Measurements from ENCODE around the gene C3. TPM values are rescaled to one million over a fixed set of nuclear protein-coding genes. Genes with fewer than 3 reads are reported as not detected.
A peak's percentile ranks its signal among the peaks of the same experiment; 100 is the strongest.

Gene C3
- total and polyA plus RNA-seq, 2 of the 13 experiments (the other 11 are each of a cell fraction or from before 2014, with no cell fraction given): 1,455 to 6,272 TPM

GRCh38 chr19:6737873-6738786 lies 17.7 kb upstream of the C3 start (continued):
- TF ChIP-seq ZFX (CRISPR knock-in tag; IDR thresholded peaks at IDR 0.05; ENCODE audit: low read depth): peak; percentile 49; the same call in 1 of the 2 replicates
- peak; percentile 65 for TF ChIP-seq BORCS8-MEF2B (CRISPR knock-in tag; IDR thresholded peaks at IDR 0.05)
- TF ChIP-seq MAZ (IDR thresholded peaks at IDR 0.05; ENCODE audit: borderline replicate concordance, low read depth, low read length): 0 out of 2 replicates have a peak, but pooled peaks have one; percentile 16
- no peak for TF ChIP-seq MAZ (CRISPR knock-in tag; IDR thresholded peaks at IDR 0.05; ENCODE audit: low read depth)
- TF ChIP-seq XRCC5 (optimal IDR thresholded peaks at IDR 0.05; ENCODE audit: low read length): peak; percentile 75
- peak; percentile 90 for TF ChIP-seq HNF4A (CRISPR knock-in tag; IDR thresholded peaks at IDR 0.05)
- peak; percentile 45; the same call in 1 of the 2 replicates for TF ChIP-seq ZNF891 (CRISPR knock-in tag; IDR thresholded peaks at IDR 0.05)
- TF ChIP-seq SRF (IDR thresholded peaks at IDR 0.05; ENCODE audit: low read depth, low read length): 0 out of 2 replicates have a peak, but pooled peaks have one; percentile 47
- no peak for TF ChIP-seq KLF11 (CRISPR knock-in tag; IDR thresholded peaks at IDR 0.05)
- TF ChIP-seq MTA1 (CRISPR knock-in tag; IDR thresholded peaks at IDR 0.05; ENCODE audit: borderline replicate concordance): 0 out of 2 replicates have a peak, but pooled peaks have one; percentile 18
- 0 out of 2 replicates have a peak, but pooled peaks have one; percentile 12 for TF ChIP-seq HOMEZ (CRISPR knock-in tag; IDR thresholded peaks at IDR 0.05; ENCODE audit: low read depth)
- TF ChIP-seq MYNN (CRISPR knock-in tag; IDR thresholded peaks at IDR 0.05; ENCODE audit: low read depth): 0 out of 2 replicates have a peak, but pooled peaks have one; percentile 41
- peak; percentile 62 for TF ChIP-seq GABPA (IDR thresholded peaks at IDR 0.05; ENCODE audit: low read depth, low read length)
- TF ChIP-seq GABPA (CRISPR knock-in tag; IDR thresholded peaks at IDR 0.05; ENCODE audit: low read depth): peak; percentile 98
- TF ChIP-seq ZNF788 (CRISPR knock-in tag; IDR thresholded peaks at IDR 0.05; ENCODE audit: borderline replicate concordance): peak; percentile 16; the same call in 1 of the 2 replicates
- TF ChIP-seq PHF20 (CRISPR knock-in tag; IDR thresholded peaks at IDR 0.05): peak; percentile 9; the same call in 1 of the 2 replicates
- peak; percentile 94 for TF ChIP-seq ZBTB7A (CRISPR knock-in tag; IDR thresholded peaks at IDR 0.05)
- TF ChIP-seq ZMYM2 (CRISPR knock-in tag; IDR thresholded peaks at IDR 0.05): peak; percentile 77
- TF ChIP-seq ZNF18 (CRISPR knock-in tag; IDR thresholded peaks at IDR 0.05; ENCODE audit: insufficient replicate concordance): peak; percentile 87
- 0 out of 2 replicates have a peak, but pooled peaks have one; percentile 45 for TF ChIP-seq KDM1A (CRISPR knock-in tag; IDR thresholded peaks at IDR 0.05)
- TF ChIP-seq TIGD3 (CRISPR knock-in tag; IDR thresholded peaks at IDR 0.05; ENCODE audit: borderline replicate concordance): no peak
- 0 out of 2 replicates have a peak, but pooled peaks have one; percentile 3 for TF ChIP-seq ZNF704 (CRISPR knock-in tag; IDR thresholded peaks at IDR 0.05; ENCODE audit: borderline replicate concordance)
- peak; percentile 49; the same call in 1 of the 2 replicates for TF ChIP-seq NCOA1 (CRISPR knock-in tag; IDR thresholded peaks at IDR 0.05)
